K562 (cell line): Measurements from ENCODE around the gene MCC. TPM values are rescaled to one million over a fixed set of nuclear protein-coding genes. Genes with fewer than 3 reads are reported as not detected.

Experiments
- ATAC-seq: fragments of 200-7000 bp; cut with Tn5 transposase; 3 replicates; pipeline ENCODE4 v1.9.1; 2020; ENCODE audit warnings: moderate library complexity
- BruUV-seq: library from RNA; stranded (reverse); fragments of 400-500 nt; replicated peaks from 2 replicates; lab custom pipeline; 2021; lab: Mats Ljungman, UMichigan
- CTCF ChIA-PET: fragments of 300-600 bp; formaldehyde crosslinking; extraction: SDS; loops from one replicate; lab custom pipeline; 2021; ENCODE audit warnings: low intra/inter-chr PET ratio; lab: Yijun Ruan, JAX
- POLR2A ChIA-PET: fragments of 300-600, 350-650 bp; sonication (Branson Sonifier 250); formaldehyde crosslinking; extraction: SDS; loops from one replicate; lab custom pipeline; 2021; ENCODE audit warnings: antibody characterized with exemption, inconsistent platforms; lab: Yijun Ruan, JAX
- DNase-seq, 4 experiments: peaks; one replicate each; pipeline versions ENCODE4 v3.0.0 to v3.0.0-alpha.2; 2011 to 2018; ENCODE audit warnings: low spot score in 3 of 4, mixed read lengths in 3 of 4; ENCODE audit errors: extremely low read depth in 1 of 4
- FAIRE-seq: peaks from 2 replicates; lab custom pipeline; 2011; peaks lifted over from hg19 to GRCh38; lab: Jason Lieb, UNC
- H2AFZ ChIP-seq: 2 replicates; pipeline ENCODE4 v1.6.0; 2011; ENCODE audit warnings: low read depth, low read length, control low read depth, inconsistent platforms
- H3K27ac ChIP-seq: fragments of 200-600 bp; 3 replicates; pipeline ENCODE4 v1.8.0; 2011; ENCODE audit warnings: low read depth, mild to moderate bottlenecking, control low read depth, inconsistent platforms, low read length, moderate library complexity, mixed read lengths; ENCODE audit errors: extremely low read depth
- H3K27me3 ChIP-seq, 2 experiments: fragments of 300-600 bp in 1 of 2; 2 replicates in 1 of 2; 3 replicates in 1 of 2; pipeline versions ENCODE4 v1.6.0 to v1.8.0; 2011; ENCODE audit warnings: inconsistent platforms in 2 of 2, low read length in 2 of 2, mild to moderate bottlenecking in 1 of 2, mixed read lengths in 1 of 2, moderate library complexity in 1 of 2; ENCODE audit not compliant: control insufficient read depth in 2 of 2, insufficient read depth in 2 of 2
- H3K36me3 ChIP-seq: fragments of 300-600 bp; 3 replicates; pipeline ENCODE4 v1.8.0; 2011; ENCODE audit warnings: mild to moderate bottlenecking, low read length, inconsistent platforms; ENCODE audit not compliant: control insufficient read depth, insufficient read depth
- H3K4me1 ChIP-seq, 2 experiments: fragments of 200-600 bp in 1 of 2; replicated peaks in 1 of 2; 2 replicates in 1 of 2; 3 replicates in 1 of 2; pipeline versions ENCODE4 v1.5.1 to v1.8.0; 2011; ENCODE audit warnings: inconsistent platforms in 2 of 2, low read length in 2 of 2, mild to moderate bottlenecking in 1 of 2, mixed read lengths in 1 of 2, moderate library complexity in 1 of 2; ENCODE audit not compliant: control insufficient read depth in 2 of 2, insufficient read depth in 2 of 2
- H3K4me2 ChIP-seq: 2 replicates; pipeline ENCODE4 v1.6.1; 2011; ENCODE audit warnings: low read length, control low read depth, inconsistent platforms, mixed read lengths; ENCODE audit not compliant: insufficient read depth
- H3K4me3 ChIP-seq: fragments of 200-600 bp; sonication (generic), shearing (Covaris generic); 2 replicates; pipeline ENCODE4 v1.5.1; 2016; ENCODE audit warnings: control low read depth, inconsistent platforms
- H3K79me2 ChIP-seq: fragments of 200-600 bp; 3 replicates; pipeline ENCODE4 v1.8.0; 2011; ENCODE audit warnings: low read length, inconsistent platforms; ENCODE audit not compliant: control insufficient read depth, insufficient read depth
- H3K9ac ChIP-seq, 2 experiments: 2 replicates each; pipeline versions ENCODE4 v1.6.0 to v1.6.1; 2011; ENCODE audit warnings: low read depth in 2 of 2, low read length in 2 of 2, control low read depth in 1 of 2, inconsistent platforms in 1 of 2, mild to moderate bottlenecking in 1 of 2, mixed read lengths in 1 of 2; ENCODE audit not compliant: insufficient read depth in 1 of 2
- H3K9me1 ChIP-seq: one replicate; pipeline ENCODE4 v1.6.0; 2011; ENCODE audit warnings: inconsistent platforms, mild to moderate bottlenecking, low read length, moderate library complexity; ENCODE audit not compliant: control insufficient read depth, insufficient read depth
- H3K9me3 ChIP-seq: replicated peaks from 2 replicates; pipeline ENCODE4 v1.5.1; 2011; ENCODE audit warnings: low read depth, low read length, inconsistent platforms; ENCODE audit not compliant: control insufficient read depth, insufficient read depth
- H4K20me1 ChIP-seq: replicated peaks from 2 replicates; pipeline ENCODE4 v1.6.1; 2011; ENCODE audit warnings: low read length, inconsistent platforms, mixed read lengths; ENCODE audit not compliant: control insufficient read depth, insufficient read depth
- C11orf30 ChIP-seq: fragments of 450-650 bp; IDR thresholded peaks from 2 replicates; pipeline ENCODE4 v1.6.1; 2016; ENCODE audit warnings: low read depth, mild to moderate bottlenecking
- MAFG ChIP-seq: fragments of 450-650 bp; conservative IDR thresholded peaks from 2 replicates; pipeline ENCODE4 v1.6.1; 2016; ENCODE audit warnings: missing genetic modification characterization, missing compliant biosample characterization
- PHF8 ChIP-seq: fragments of 200-600 bp; sonication (generic); IDR thresholded peaks from 2 replicates; pipeline ENCODE4 v1.6.1; 2012; ENCODE audit warnings: mixed run types, mild to moderate bottlenecking, inconsistent platforms, low read length, moderate library complexity, borderline replicate concordance
- RBBP5 ChIP-seq: fragments of 200-600 bp; sonication (generic); IDR thresholded peaks from 2 replicates; pipeline ENCODE4 v1.6.1; 2012; ENCODE audit warnings: borderline replicate concordance, mild to moderate bottlenecking, low read length, control low read depth, inconsistent platforms; ENCODE audit not compliant: insufficient read depth, poor library complexity, severe bottlenecking
- SETDB1 ChIP-seq: IDR thresholded peaks from one replicate; pipeline ENCODE4 v1.6.1; 2012; ENCODE audit warnings: low read length, control low read depth, inconsistent platforms
- TCFL5 ChIP-seq: fragments of 250-450 bp; sonication (Bioruptor Pico); conservative IDR thresholded peaks from 2 replicates; pipeline ENCODE4 v1.6.1; 2021; ENCODE audit warnings: mild to moderate bottlenecking, moderate library complexity, matching md5 sums
- ZBTB8A ChIP-seq: fragments of 450-650 bp; IDR thresholded peaks from 2 replicates; pipeline ENCODE4 v1.6.1; 2018; ENCODE audit warnings: mild to moderate bottlenecking, moderate library complexity; ENCODE audit not compliant: partially characterized antibody
- ZNF316 ChIP-seq: fragments of 450-650 bp; IDR thresholded peaks from 2 replicates; pipeline ENCODE4 v1.6.1; 2016
- WGBS: fragments of 100-300 bp; shearing (Covaris generic); methylation state at CpG from one replicate; pipeline ENCODE4 v1.1.6; 2016; ENCODE audit warnings: low coverage, mixed read lengths; ENCODE audit not compliant: insufficient coverage; ENCODE audit errors: missing lambda C conversion rate; 5-methylcytosine and 5-hydroxymethylcytosine counted together
- in situ Hi-C: fragments of 300-500 bp; cut with MboI; formaldehyde crosslinking; loops from 4 replicates; pipeline ENCODE4 v1.15.0; 2018; ENCODE audit warnings: inconsistent platforms, mixed read lengths
- intact Hi-C: fragments of 100-400 bp; cut with micrococcal nuclease; formaldehyde crosslinking; loops from 2 replicates; pipeline ENCODE4 v1.14.2; 2022
- polyA plus RNA-seq, 8 experiments: library from polyadenylated mRNA; depleted of rRNA in 4 of 8; stranded (reverse) in 5 of 8; unstranded in 3 of 8; fragments of >200 nt; fragmentation: Nextera tagmentation in 2 of 8; fragmentation: Illumina TruSeq in 1 of 8; extraction: Ambion mirVana in 2 of 8; extraction: Trizol in 1 of 8; gene quantifications; 2 replicates each; pipeline versions ENCODE4 v1.2.1 to v1.2.3, GENCODE V29; 2011 to 2014; ENCODE audit warnings: inconsistent platforms in 1 of 8, missing spikeins in 1 of 8
- total RNA-seq, 7 experiments: library from RNA; depleted of rRNA in 6 of 7; stranded (reverse); fragments of >200 nt in 6 of 7; fragmentation: Illumina TruSeq in 2 of 7; extraction: Trizol in 2 of 7; gene quantifications; 2 replicates each; pipeline versions ENCODE4 v1.2.1 to v1.2.3, GENCODE V29; 2011 to 2021; ENCODE audit warnings: low replicate concordance in 1 of 7

The MCC gene
- total and polyA plus RNA-seq, 9 of the 15 experiments (the other 6 are each of a cell fraction or from before 2014, with no cell fraction given): 0.04 to 0.24 (median 0.06) TPM; not detected in 1

DNA sequence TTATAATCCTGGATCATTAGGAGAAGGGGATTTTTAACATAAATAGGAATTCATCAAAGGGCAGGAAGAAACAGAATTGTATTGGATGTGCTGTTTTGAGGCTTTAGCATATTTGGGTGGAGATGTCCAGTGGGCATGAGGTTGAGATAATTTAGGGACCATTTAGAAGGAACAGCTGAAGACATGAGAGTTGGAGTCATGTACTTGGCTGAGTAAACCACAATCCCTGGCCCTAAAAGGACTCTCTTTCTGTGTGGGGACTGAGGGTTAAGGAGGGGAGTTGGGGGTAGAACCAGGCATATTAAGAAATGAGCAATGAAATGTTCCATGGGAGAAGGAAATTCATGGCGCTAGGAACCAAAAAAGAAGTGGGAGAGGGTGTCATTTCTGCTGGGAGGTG lies 450.1 kb downstream of the MCC start:
- intact Hi-C loops: no loop called here
- DNase-seq: no peak
- in situ Hi-C loops: no loop called here

GRCh38 chr5:113036826-113037225 lies 451.4 kb downstream of the MCC start:
- Histone ChIP-seq H3K4me3 (no peak overlapping the region), H2AFZ (no peak overlapping the region), H3K27me3 (no peaks in the 10 kb centered on the region), H3K9me3 (no peaks in the 10 kb centered on the region), H3K9ac (no peak overlapping the region), H3K79me2 (no peaks in the 10 kb centered on the region), H3K9me1 (no peaks in the 10 kb centered on the region), H3K4me1 (peaks cover 8 to 13% of the 10 kb centered on the region in 2 experiments; a peak in 4 of 5 replicates), H4K20me1 (no peaks in the 10 kb centered on the region), H3K27ac (no peak overlapping the region)
- no TSS peak for BruUV-seq
- WGBS: 76% methylated on average over 1 of the region's 1 CpG
- CTCF ChIA-PET: no interaction called here
- POLR2A ChIA-PET: interaction anchor here (0.6 kb wide), 1 partner anchor 39 kb away, joined by 3 read pairs; no protein-coding TSS in a partner anchor
- ATAC-seq: no peak
- intact Hi-C loops: no loop called here
- in situ Hi-C loops: no loop called here
- DNase-seq: no peak
- FAIRE-seq: no peak
- TF ChIP-seq ZBTB8A (no peak), C11orf30 (0 out of 2 replicates have a peak, but pooled peaks have one; percentile 5), ZNF316 (peak; percentile 60)
- TF ChIP-seq, all 486 proteins: peak for 2
- H3K36me3 ChIP-seq: no peaks in the 10 kb centered on the region
- H3K4me2 ChIP-seq: no peak overlapping the region

More for the DNA sequence above, 450.1 kb downstream of the MCC start:
- no peaks in the 10 kb centered on the region for H3K36me3 ChIP-seq
- ATAC-seq (no peak), FAIRE-seq (no peak)
- no peaks in the 10 kb centered on the region for H3K79me2 ChIP-seq
- TF ChIP-seq TCFL5 (CRISPR knock-in tag) (no peak), PHF8 (no peak), MAFG (tag) (no peak), SETDB1 (no peak), RBBP5 (no peak)
- no peak overlapping the region for H2AFZ ChIP-seq
- BruUV-seq: no TSS peak
- H3K4me2 ChIP-seq: no peak overlapping the region
- H3K9me3 ChIP-seq: no peaks in the 10 kb centered on the region
- POLR2A ChIA-PET: interaction anchor here (0.8 kb wide), 1 partner anchor 13 kb away, joined by 3 read pairs; no protein-coding TSS in a partner anchor
- 8% methylated on average over 1 of the region's 1 CpG for WGBS
- no peaks in the 10 kb centered on the region for H3K9me1 ChIP-seq
- peaks cover 13 to 26% of the 10 kb centered on the region in 2 experiments for H3K4me1 ChIP-seq
- no peak overlapping the region for H3K4me3 ChIP-seq
- CTCF ChIA-PET: no interaction called here
- H4K20me1 ChIP-seq: no peaks in the 10 kb centered on the region
- no peaks in the 10 kb centered on the region for H3K27me3 ChIP-seq
- H3K9ac ChIP-seq: no peak overlapping the region
- H3K27ac ChIP-seq: no peak overlapping the region
